GM21528 (cell line): ENCODE measurements around the gene REEP3.
"Not testable (repeated sequence)": the region's sequence is repeated elsewhere in the genome, so short reads cannot be mapped to it uniquely, and the experiment has no call there.

Experiments used
- ATAC-seq: cut with Tn5 transposase; IDR thresholded peaks from one replicate; pipeline ENCODE4 v1.9.1; 2021; ENCODE audit warnings: mild to moderate bottlenecking, moderate library complexity; ENCODE audit not compliant: unreplicated experiment, low FRiP score

The REEP3 gene

DNA sequence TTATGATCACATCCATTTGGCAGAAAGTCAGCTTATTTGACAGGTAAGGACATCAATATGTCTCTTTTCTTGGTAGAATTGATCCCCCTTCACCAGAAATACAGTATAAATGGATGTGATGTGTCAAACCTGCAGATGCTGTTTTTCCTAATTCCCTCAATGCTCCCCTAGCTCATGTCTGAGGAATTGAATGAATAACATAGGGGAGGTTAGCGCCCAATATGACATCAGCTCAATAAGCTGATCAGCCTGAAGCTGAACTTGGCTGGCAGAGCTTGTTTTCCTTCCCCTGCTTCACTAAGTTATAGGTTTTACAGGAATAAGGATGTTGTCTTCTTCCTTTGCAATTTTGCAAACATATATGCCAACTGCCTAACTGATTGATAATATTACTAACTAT lies 132.5 kb downstream of the REEP3 start:
- no peak for ATAC-seq

DNA sequence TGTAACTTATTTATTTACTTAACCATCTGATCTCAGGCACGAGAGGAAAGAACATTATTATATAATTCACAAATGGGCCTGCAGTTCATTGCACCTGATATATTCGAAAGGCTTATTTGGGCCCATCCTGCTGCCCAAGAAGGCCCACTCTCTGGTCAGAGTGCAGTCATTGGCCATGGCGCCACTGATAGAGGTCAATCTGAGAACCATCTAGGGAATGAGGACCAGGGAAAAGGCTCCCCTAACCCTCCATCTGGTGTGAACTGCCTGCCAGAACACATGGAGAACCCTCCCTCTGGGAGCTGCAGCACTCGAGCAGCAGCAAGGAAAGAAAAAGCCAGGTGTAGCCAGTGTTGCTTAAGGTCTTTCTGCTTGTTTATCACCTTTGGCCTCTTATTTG lies 136.6 kb downstream of the REEP3 start:
- ATAC-seq: no peak

DNA sequence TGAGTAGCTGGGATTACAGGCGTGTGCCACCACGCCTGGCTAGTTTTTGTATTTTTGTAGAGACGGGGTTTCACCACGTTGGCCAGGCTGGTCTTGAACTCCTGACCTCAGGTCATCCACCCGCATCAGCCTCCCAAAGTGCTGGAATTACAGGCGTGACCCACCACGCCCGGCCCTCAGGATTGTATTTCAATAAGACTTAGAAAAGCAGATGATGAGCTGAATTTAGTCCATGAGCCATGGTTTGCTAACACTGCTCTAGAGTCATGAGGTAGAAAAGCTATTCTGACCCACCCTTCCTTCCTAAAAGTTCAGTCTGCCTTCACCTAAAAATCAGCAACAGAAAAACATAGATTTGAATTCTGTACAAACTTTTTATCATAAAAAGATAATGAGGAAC lies 139.7 kb downstream of the REEP3 start:
- ATAC-seq: not testable (repeated sequence)

DNA sequence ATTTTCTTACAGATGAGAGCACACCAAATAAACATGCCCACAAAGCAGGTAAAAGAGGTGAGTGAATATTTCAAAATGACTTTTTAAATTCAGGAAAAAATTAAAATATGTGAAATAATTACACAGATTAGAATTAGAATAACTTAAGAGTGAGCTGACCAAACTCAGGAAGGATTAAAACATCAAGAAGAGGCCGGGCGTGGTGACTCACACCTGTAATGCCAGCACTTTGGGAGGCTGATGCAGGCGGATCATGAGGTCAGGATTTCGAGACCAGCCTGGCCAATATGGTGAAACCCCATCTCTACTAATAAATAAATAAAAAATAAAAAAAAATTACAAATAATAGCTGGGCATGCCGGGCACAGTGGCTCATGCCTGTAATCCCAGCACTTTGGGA lies 140.1 kb downstream of the REEP3 start:
- ATAC-seq: no peak

DNA sequence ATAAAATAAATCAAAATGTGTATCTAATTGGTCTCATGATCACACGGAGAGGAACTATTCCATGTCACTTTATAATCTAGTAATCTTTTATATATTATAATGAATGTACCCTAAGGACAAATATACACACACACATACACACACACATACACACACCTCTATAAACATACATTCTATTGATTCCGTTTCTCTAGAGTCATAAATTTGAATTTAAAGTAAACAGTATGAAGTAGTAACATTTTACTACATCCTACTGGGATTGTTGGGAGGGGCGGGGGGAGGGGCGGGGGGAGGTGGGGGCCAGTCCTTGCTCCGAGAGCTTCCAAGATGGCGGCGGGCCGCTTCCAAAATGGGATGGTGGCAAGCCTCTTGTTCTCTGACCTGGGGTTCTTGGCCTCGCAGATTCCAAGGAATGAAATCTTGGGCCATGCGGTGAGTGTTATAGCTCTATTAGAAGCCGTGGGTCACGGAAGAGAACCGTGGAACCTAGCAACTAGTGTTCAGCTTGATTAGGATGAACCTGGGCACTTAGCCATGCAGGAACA lies 143.2 kb downstream of the REEP3 start:
- no peak for ATAC-seq

DNA sequence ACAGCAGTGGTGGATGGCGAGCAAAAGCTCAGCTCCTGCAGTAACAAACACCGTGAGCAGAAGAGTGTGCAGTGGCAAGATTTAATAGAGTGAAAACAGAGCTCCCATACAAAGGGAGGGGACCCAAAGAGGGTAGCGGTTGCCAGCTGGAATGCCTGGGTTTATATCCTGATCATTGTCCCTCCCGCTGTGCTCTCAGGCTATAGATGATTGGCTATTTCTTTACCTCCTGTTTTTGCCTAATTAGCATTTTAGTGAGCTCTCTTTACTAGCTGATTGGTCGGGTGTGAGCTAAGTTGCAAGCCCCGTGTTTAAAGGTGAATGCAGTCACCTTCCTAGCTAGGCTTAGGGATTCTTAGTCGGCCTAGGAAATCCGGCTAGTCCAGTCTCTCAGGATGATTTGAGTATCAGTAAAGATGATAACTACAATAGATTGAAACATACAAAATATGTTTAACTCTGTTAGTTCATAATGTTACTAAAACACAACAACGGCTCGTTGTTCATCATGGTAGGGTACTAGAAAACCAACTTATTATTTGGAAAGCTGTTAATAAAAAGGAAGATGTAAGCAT lies 143.9 kb downstream of the REEP3 start:
- not testable (repeated sequence) for ATAC-seq

DNA sequence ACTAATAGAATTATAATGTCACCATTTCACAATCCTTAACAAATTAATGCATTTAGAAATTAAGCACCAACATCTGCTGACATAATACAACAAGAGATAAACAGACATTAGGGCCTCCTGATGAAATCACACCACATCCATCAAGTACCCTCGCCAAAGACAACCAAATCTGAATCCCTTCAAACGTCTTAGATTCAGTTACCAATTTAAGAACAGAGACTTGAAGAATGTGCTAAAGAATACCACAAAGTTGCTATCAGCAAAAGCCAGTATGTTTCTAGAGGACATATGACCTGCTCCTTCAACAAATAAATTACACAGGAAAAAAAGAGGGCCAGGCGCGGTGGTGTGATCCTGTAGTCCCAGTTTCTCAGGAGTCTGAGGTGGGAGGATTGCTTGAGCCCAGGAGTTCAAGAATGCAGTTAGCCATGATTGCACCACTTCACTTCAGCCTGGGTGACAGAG lies 144.5 kb downstream of the REEP3 start:
- ATAC-seq: no peak

DNA sequence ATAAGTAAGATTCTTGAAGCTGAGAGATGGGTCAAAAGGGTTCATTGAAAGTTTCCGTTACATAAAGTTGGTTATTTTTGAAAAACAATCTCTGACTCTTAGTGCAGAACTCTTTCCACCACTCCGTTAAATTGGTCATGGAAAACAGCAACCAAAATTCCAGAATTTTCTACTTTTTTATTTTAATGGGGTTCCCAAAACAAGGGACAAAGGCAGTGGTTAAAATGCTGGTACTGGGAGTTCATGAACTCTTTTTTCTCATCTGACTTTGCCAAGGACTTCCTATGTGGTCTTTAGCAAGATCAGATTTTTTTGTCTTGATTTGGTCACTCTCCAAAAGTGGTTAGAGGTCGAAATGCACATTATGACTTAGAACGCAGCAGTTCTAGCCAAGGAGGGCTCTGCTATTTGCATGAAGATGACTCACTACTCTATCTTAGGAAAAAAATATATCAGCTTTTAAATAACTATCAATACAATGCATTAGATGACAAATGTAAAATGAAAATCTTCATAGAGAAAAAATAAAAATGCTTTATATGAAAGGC lies 145.7 kb downstream of the REEP3 start:
- ATAC-seq: no peak

DNA sequence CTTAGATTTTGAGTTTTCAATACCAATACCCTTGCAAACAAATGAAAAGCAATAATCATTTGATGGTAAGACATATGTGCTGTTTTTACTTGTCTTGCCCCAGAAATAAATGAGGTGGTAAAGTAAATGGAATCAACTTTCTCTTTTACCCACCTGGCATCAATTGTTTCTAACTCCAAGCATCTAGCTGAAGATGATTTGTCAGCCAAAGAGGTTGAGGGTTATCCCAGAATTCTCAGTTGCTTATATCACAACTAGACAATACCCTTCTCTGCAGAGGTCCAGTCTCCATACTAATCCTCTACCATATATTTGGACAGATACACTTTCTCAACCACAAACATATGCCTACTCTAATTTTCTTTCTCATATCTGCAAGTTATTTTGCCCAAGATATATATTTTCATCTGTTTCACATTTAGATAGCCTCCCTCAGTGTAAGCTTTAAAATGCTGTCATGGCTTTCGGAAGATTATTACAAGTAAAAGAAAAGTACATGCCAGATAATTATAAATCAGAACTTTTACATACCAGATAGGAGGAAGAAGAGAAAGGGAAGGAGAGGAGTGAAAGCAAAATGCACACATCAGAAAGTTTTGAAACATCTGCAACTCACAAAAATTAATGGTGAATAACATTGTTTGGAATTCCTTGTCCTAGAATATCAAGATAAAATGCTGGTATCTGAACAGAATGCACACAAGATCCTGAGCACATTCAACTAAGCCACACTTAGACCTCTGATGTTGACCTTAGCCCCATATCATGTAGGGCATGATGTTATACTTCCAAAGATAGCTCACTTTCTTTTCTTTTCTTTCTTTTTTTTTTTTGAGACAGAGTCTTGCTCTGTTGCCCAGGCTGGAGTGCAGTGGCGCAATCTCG lies 146.6 kb downstream of the REEP3 start:
- ATAC-seq: no peak

DNA sequence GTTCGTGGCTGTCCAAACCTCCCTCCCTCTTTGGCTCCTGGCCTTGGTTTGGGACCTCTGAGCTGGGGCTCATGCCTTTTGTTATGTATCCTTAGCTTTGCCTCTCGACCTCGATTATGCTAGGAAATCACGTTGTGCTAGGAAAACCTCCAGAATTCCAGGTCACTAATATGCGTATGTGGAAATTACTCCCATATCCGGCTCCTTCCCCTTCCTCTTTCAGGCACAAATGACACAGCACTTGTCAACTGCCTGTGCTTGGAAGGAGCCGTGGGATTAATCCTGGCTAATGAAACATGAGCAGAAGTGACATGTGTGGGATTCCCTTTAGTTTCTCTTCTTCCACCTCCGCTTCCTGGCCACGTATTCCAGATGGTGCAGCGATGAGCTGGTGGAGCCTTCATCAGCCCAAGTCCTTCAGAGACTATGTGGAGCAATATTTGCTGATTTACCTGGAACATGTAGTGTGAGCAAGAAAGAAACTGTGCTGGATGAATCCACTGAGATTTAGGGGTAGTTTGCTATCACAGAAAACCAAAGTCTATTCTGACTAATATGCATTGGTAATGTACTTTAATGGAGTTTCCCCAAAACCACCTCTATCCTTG lies 149.2 kb downstream of the REEP3 start:
- no peak for ATAC-seq

DNA sequence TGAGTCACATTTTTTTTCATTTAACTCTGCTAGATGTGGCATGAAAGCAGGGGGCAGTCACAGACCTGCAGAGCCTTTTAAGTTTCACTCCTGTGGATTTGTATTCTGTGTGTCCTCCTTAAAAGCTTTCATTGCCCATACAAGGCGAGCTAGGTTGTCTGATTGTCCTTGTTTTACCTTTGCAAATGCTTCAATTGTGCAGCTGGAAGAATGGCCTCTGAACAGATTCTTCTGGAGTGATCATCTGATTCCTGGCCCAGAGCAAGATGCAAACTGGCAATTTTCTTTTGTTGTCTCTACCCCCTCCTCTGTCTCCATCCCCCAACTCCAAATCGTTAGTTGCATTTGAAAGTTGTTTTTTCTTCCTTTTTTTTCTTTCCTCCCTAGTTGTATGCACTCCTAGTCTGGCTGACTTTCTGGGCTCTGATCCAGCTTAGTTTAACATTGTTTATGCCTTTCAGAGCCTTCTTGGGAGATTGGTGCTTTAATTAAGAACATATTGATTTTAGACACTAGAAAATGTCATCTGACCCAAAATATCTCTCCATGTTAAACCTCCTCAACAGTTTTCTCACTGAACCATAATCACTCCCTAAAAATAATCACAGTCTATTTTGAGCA lies 150.2 kb downstream of the REEP3 start:
- ATAC-seq: no peak

DNA sequence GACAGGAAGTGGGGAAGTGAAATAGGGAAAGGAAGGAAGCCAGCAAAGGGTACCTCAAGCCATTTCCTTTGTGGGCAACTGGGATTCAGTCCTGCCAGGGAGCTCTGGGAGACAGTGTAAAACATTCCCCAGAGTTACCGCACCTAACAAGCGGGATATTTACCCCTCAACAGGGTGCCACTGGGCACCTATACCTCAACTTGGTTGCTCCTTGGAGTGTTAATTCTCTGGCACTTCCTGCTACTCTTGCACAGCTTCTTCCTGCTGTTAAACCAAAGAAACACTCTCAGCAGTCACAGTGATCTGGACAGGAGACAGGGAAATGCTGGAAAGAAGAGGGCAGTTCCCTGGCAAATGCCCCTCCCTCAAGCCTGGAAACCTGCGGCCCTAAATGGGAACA lies 151.3 kb downstream of the REEP3 start:
- no peak for ATAC-seq

DNA sequence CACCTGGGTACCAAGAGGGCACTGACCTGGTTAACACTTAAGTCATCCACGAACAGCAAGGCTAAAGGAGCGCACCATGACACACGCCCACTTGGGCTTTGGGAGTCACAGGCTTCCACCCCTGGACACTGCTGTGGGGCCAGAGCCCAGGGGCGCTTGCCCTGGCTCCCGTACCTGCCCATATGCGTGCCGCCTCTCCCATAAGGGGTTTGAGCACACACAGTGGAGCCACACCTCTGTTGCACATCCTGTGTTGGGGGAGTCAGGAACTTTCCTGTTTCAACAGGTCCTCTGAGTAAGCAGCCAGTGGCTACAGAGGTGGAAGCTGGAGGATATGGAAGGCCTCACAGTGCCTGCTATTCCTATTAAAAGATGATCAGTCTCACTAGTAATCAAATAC lies 152.0 kb downstream of the REEP3 start:
- no peak for ATAC-seq

DNA sequence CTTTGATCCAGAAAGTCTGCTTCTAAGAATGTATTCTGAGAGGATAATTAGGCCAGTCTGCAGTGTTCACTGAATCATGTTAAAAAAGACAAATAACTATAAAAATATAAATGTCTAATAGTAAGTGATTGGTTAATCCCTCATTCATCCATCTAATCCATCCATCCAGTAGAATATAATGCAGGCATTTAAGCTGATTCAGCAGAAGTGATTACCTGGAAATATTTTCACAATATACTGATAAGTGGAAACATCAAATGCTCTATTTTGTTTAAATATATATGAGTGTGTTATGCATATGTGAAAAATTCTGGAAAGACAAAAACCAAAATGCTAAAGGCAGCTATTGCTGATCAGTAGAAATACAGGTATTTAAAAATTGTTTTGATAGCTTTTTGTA lies 152.6 kb downstream of the REEP3 start:
- ATAC-seq: no peak
